Ovary (tissue), 3 donors: ENCODE data around the gene PRICKLE2.

ENCODE experiments used
- CTCF ChIP-seq, 3 donors: fragments of 450-650 bp in 2 of 3; fragments of 200-600 bp in 1 of 3; IDR thresholded peaks; one replicate each; pipeline versions ENCODE4 v1.5.1 to v1.8.0; 2016 to 2022; ENCODE audit warnings: antibody characterized with exemption in 3 of 3, mild to moderate bottlenecking in 1 of 3
- EP300 ChIP-seq: sonication (generic); formaldehyde crosslinking; IDR thresholded peaks from one replicate; pipeline ENCODE4 v1.6.1; 2017; ENCODE audit warnings: antibody characterized with exemption
- POLR2A ChIP-seq: fragments of 450-650 bp; IDR thresholded peaks from one replicate; pipeline ENCODE4 v1.6.1; 2017; ENCODE audit warnings: antibody characterized with exemption, mild to moderate bottlenecking, moderate library complexity
- donor health status: DM: no; HTN: no; CAD: no.

DNA sequence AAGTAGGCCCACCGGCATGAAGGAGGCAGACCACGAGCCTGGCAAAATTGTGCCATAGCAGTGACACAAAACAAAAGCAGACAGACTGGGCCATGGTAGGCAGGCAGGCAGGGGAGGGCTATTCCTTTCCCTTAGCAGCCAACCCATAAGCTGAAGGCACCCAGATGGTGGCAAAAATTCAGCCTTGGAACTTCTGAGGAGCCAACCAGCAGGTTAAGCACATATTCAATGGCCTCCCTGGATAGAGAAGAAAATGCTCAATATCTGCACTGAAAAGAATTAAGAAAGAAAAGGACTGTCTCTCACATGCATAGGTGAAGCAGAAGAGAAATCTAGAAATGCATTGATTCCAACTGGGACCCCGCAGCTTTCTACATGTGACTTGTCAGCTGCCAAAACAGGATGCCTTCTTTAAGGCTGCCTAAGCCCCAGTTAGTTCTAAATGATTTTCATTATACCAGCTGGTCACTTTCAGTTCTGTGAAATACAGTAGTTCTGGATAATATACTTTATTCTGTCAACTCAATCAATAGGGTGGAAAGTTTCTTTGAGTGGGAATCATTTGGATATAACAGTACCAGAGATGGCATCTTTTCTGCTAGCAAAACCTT is 2.7 kb downstream of the PRICKLE2 start:
- TF ChIP-seq CTCF (IDR thresholded peaks at IDR 0.05) (no peak), EP300 (no peak), POLR2A (no peak)
